Neural progenitor cell (in vitro differentiated cells): ENCODE results near the gene GRIK2.
"Not testable (repeated sequence)": the region's sequence is repeated elsewhere in the genome, so short reads cannot be mapped to it uniquely, and the experiment has no call there.

Source experiments
- CTCF ChIP-seq: fragments of 200-600 bp; sonication (generic); IDR thresholded peaks from 2 replicates; pipeline ENCODE4 v1.5.1; 2017; ENCODE audit warnings: antibody characterized with exemption, mild to moderate bottlenecking
- EZH2 ChIP-seq: fragments of 200-600 bp; sonication (generic); IDR thresholded peaks from 2 replicates; pipeline ENCODE4 v1.6.1; 2017; ENCODE audit warnings: antibody characterized with exemption, mild to moderate bottlenecking, moderate library complexity

DNA sequence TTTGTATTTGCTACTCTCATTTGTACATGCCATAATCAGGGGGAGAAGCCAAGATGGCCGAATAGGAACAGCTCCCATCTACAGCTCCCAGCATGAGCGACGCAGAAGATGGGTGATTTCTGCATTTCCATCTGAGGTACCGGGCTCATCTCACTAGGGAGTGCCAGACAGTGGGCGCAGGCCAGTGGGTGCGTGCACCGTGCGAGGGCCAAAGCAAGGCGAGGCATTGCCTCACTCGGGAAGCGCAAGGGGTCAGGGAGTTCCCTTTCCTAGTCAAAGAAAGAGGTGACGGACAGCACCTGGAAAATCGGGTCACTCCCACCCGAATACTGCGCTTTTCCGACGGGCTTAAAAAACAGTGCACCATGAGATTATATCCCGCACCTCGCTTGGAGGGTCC lies 694.7 kb downstream of the GRIK2 start:
- TF ChIP-seq CTCF, EZH2: not testable (repeated sequence)
